ENCODE data around the gene TCAP.

GRCh38 chr17:39653316-39653661 lies 11.9 kb upstream of the TCAP start:
- TF ChIP-seq CTCF (IDR thresholded peaks at IDR 0.05) (no peak), POLR2A (IDR thresholded peaks at IDR 0.05) (no peak)
